Right forelimb (tissue), 1 donor: ENCODE measurements around the gene ARHGAP28.

Source experiments
- DNase-seq: peaks from one replicate; pipeline ENCODE4 v3.0.0-alpha.2; 2018

The ARHGAP28 gene

DNA sequence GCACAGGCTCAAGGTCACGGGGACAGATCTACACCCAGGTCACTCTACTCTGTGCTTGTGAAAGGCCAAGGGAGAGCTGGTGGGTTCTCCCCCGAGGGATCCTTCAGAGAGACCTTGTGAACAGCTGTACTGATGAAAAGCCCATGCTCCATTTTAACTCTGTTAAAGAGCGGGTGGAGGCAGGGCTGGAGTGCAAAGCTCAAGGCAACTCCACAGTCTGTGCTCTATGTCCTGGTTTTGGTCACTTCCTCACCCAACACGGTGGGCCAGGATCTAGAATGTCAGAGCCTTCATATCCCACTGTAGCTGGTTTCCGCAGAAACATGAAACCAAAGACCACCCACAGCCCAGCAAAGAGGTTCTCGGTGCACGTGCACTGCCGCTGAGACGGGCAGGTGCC is 210.9 kb downstream of the ARHGAP28 start:
- no peak for DNase-seq

DNA sequence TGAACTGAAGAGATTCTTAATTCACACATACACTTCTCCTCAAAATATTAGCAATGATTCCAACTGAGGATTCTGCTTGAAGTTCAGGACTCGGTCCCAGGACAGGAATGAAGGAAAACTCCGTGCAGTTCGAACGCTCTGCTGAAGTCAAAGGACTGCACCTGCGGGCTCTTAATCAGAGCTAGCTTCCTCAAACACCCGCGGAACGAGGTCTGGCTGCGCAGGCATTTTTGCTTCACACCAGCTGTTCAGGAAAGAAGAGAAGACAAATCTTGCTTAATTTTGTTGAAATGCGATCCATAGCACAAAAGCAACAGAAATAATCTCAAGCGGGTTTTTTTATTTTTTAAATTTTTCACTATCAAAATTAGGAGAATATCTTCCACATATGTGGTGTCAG is 212.5 kb downstream of the ARHGAP28 start:
- no peak for DNase-seq

DNA sequence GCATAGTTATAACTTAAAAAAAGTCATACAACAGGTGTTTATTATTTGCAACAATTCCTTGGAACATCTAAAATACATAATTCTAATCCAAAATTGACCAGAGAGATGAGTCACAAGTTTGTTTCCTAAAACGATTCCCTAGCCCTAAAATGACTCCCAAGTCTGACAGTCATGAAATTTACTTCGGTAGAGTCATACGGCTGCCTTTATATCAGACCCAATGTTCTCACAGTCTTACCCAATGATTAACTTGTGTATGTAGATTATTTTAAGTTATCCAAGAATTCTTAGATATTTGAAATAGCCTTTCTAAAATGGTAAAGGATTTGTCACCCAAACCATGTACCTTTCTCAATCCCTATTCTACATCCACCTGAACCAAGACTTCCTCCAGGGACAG is 213.2 kb downstream of the ARHGAP28 start:
- DNase-seq: no peak

DNA sequence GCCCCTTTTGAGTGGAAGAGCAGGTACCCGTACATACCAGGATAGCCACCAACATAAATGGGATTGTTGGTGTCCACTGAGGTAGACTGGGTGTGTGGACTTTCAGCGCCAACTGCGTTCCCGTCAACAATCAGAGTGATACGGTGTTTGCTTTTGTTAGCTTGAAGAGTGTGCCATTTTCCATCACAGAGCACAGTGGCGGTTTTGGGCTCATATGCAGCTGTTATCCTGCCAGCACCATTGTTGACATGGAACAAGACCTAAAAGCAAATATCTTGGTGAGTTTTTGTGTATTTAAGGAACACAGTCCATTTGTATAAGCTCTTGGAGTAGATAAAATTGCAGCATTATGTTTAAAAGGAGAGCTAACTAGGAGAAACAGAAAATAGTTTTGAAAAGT is 213.6 kb downstream of the ARHGAP28 start:
- no peak for DNase-seq

DNA sequence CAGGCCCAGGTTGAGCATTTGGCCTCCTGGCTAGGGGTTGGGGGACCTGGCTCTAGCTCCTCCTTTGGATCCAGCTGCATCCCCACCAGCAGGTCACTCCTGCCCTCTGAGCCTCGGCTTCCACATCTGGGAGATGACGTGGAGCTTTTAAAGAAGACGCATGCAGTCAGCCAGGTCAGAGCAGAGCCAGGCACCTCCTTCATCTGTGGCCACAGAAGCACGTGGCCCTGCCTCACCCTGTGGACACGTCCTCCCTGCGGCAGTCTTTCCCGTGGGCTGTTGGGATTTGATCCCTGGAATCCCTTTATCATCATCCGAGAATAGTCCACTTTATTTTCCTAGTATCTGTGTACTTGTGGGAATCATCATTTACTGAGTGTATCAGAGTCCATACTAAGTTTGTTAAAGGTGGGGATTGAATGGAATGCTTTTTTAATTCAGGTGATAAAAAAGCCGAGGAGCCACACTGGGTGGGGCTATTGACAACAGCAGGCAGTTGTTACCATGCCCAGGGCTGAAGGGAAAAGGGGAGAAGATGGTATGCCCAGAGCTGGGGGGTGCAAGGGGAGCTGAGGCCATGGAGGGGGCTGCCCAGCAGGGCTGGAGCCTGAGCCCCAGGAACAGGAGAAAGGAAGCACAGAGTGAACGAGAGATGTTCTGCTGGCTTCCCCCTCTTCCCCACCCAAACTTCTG is 218.0 kb downstream of the ARHGAP28 start:
- no peak for DNase-seq

DNA sequence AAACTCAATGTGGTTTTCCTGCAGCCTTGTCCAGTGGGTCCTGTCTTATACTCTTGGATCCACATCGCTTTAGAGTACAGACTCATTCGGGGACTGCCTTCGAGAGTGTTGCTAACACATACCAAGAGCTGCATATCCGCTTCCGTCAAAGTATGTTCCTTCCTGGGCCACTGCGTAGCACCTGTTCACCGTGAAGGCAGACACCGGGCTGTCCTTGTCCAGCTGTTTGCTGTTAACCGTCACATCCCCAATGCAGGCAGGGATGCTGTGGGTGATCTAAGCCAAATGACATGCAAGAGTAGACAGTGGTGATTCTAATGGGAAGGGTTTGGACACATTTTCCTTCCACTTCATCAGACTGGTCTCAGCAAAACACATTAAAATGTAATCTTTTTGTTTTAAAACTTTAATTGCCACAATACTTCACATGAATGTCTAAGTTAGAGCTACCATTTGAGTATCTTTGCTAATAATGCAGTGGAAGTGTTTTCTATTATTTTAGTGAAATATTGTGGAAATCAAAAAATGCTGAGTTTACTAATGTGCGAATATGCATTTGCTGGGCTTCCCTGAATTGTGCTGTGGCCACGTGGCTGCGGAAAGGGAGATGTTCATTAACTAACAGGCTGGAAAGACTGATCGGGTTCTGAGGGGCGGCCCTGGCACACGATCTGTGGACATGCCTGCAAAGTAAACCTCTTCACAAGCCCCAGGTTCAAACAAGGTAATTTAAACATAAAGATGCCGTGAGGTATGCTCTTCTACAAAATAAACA is 219.0 kb downstream of the ARHGAP28 start:
- DNase-seq: no peak

DNA sequence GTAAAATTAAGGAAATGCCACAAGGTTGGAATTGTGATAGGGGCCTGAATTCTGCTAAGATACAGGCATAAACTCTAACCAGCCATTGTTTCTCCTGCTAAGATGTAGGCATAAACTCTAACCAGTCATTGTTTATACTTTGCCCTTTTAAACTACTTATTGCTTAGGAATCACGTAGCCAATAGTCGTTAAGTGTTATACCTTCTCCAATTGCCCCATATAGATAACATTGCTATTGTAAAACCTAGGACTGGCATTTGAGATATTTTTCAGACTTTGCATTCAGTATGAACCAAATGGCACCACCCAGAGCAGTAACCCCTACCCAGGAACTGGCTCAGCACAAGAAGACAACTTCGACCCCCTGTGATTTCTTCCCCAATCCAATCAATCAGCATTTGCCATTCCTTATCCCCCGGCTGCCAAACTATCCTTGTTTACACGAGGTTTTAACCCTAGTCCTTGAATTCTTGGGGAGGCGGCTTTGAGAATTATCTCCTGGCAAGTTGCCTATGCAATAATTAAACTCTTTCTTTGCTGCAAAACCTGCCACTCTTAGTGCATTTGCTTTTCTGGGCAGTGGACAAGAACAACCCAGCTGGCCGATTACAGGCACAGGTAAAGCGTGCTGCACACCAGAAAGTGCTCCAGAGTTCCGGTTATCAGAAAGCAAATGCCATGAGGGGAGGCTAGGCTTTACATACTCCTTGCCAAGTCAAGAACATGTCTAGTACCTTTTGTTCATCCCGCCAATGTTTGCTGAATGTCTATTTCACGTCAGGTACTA is 220.5 kb downstream of the ARHGAP28 start:
- no peak for DNase-seq

DNA sequence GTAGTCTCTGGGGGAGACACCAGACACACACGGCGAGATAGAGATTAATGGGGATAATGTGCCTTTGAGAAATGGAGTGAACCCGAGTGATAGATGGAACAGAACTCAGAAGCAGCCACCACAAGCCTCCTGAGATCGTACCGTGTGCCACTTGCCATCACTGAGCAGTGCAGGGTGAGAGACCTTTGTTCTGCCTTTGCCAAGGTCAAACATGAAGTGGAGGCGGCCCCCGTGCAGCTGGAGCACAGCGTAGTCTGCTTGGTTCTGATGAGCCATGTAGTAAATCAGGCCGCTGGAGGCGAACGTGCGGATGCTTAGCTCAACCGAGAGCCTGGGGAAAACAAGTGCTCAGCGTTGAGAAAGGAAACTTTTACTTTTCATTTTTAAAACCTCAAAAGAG is 221.1 kb downstream of the ARHGAP28 start:
- no peak for DNase-seq

DNA sequence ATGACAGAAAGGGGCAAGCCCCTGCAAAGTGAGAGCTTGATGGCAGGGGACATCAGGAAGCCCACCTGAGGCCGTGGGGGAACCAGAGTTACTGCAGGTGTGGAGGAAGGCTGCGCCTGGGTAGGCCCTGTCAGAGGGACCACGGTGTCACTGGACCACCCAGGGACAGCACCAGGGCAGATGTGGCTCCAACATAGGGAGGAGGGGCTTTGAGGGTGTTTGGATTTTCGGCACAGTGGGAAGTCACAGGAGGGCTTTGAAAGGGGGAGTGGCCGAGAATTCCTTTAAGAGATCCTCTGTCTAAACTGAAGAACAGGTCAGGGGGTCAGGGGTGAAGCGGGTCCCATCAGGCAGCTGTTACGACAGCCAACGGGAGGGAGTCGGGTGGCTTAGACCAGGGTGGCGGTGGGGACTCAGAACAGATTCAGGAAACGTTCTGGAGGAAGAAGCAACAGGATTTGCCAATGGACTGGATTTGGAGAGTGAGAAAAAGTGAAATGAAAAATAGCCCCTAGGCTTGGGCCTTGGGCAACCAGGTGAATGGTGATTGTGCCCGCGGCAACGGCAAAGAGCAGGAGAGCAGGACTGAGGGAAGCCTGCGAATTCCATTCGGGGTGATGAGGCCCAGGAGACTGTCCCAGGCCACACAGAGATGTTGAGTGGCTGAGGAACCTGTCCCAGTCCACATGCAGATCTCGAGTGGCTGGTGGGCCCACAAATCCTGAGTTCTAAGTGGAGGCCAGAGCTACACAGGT is 222.0 kb downstream of the ARHGAP28 start:
- no peak for DNase-seq

DNA sequence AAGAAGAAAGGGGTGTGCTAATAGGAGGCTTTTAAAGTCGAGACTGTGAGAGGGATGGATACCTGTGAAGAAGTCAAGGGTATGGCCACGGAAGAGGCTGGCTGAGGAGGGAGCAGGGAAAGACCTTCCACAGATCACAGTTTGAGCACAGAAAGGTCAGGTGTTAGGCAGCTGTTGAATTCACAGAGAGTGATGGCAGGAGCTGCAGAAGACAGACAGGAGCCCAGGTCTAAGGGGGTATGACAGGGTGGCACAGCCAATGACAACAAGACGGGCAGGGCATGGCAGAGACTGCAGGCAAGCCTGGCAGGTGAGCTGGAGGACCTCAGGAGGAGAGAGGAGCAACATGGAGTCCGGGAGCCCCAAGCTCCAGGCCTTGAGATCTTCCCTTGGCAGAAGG is 225.0 kb downstream of the ARHGAP28 start:
- DNase-seq: no peak

DNA sequence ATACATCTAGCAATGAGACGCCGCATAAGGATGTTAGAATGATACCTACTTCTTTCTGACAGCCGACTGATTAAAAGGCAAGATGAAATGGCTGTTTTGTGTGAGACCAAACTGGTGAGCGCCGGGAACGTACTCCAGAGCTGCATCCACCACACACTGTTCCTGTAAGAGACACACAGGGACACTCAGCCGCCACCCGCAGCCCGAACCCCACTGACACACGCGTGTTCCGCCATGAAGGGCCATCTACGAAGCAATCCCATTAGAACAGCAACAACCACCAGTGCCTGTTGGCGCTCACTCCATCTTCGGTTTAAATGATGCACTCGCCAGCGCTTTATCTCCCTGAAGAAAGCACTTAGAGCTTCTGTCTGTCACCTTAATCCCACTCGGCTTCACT is 225.8 kb downstream of the ARHGAP28 start:
- DNase-seq: no peak

DNA sequence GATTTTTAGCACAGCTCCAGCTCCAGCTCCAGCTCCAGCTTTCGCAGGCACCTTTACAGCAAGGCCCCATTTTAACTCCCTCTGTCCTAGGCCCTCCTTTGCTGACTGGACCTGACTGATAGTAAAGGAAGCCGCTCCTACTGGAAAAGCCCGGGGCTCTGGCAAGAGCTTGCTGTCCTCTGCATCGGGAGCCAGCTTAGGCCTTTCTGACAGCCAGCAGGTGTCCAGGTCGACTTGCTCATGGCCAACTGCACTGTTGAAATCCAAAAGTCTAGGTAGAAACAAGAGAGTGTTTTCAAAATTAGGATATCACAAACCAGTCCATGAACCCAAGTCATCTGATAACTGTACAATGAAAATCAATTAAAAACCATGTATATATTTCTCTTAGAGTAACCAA is 227.0 kb downstream of the ARHGAP28 start:
- DNase-seq: no peak

DNA sequence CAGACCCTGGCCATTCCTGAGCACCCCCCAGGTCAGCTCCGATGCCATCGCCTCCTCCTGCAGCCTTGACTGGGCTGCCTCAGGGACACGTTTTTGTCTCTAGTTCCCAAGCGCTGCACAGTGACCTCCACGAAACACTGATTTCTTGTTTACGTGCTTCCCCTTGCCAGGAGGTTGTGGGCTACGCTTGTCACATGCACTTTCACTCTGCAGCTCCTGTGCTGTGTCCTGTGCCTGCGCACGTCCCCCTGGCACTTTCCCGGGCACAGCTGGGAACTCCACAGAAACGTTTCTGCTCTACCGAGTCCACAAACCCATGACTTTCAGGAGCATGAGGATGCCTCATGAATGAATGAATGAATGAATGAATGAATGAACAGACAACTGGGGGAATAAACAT is 227.5 kb downstream of the ARHGAP28 start:
- DNase-seq: no peak

DNA sequence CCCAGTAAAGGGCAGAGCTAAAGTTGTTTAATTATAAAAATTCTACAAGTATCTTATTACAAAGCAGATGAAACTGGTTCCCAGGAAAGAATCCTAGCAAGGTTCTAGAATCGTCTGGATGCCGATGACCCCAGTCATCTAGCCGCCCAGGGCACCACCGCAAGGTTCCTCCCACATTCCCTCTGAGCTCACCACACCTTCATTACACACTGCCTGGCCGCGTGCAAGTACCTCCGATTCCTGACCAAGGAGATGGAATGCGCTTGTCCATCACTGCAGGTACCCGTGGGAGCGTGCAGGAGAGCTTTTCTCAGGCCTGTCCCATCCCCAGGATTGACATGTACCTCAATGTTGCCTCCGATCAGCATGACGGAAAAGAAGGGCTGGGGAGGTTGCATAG is 229.6 kb downstream of the ARHGAP28 start:
- no peak for DNase-seq

DNA sequence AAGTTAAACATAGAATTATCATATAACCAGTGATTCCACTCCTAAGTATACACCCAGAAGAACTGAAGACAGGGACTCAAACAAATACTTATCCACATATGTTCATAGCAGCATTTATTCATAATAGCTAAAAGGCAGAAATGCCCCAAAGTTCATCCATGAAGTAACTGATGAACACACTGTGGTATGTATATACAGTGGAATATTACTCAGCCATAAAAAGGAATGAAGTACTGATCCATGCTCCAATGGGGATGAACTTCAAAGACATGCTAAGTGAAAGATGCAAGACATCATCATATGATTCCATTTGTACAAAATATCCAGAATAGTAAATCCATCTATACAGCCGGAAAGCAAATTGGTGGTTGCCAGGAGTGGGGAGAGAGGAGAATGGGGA is 230.6 kb downstream of the ARHGAP28 start:
- no peak for DNase-seq

DNA sequence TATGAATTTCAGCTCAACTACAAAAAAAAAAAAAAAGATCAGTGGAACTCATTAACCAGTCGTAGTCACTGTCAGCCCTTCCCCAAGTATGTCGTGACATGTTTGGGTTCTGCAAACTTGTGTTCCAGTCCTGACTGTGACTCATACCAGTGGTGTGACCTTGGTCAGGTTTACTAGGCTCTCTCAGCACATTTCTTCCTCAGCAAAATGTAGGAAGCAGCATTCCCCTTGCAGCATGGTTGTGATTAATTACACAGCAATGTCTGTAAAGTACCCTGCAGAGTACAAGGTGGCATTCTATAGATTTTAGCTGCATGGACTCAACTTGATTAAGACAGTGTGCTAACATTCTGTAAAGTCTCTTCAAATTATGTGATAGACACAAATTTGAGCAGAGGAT is 231.1 kb downstream of the ARHGAP28 start:
- no peak for DNase-seq

DNA sequence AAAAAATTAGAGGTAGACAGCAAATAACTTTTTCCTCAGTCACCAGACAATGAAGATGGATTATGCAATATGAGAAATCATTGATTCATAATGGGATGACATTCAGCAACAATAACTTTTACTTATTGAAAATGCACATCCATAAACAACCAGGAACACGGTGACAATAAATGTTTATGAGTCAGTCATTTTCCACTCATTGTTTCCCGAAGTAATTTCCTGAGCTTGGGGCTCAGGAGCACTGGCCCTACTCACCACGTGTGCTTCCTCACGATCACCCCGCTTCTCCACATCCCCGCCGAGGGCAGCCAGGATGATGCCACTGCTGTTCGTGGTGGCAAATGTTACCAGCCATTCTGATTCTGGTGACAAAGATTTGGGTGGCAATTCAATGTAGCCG is 231.8 kb downstream of the ARHGAP28 start:
- DNase-seq: no peak

DNA sequence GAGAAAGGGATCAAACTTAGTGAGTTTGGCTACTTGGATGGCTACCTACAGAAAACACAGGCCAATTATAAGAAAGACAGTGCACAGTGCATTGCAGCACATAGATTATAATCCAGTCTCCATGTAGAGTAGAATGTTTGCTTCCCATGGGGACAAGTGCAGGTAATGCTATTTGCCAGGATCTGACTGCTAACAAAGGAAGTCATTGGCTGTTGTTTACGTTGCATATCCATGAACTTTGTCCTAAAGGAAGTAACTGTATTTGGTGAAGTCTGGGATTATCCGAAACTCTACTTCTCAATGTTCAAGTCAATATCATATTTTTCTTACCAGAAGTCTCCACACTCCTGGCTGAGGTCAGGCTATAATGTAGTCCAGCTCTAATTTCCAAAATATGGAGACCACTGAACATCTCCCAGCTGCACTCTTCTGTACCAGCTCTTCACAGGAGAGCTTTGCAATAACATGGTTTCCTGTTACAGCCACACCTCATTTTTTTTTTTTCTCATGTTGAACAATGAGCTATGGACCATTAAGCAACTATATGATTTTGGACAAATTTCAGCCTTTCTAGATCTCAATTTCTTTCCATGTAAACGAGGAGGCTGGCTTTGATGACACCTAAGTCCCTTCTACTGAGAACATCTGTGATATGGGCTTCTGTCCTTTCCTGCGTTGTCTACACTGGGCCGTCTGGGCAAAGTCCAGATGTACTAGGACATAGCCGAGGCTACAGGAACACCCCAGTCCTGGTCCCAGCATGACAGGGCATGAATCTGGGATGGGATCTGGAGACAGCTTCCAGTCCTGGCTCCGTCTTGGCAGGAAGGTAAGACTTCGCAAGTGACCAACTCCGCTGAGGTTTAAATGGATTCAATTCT is 233.3 kb downstream of the ARHGAP28 start:
- DNase-seq: no peak

DNA sequence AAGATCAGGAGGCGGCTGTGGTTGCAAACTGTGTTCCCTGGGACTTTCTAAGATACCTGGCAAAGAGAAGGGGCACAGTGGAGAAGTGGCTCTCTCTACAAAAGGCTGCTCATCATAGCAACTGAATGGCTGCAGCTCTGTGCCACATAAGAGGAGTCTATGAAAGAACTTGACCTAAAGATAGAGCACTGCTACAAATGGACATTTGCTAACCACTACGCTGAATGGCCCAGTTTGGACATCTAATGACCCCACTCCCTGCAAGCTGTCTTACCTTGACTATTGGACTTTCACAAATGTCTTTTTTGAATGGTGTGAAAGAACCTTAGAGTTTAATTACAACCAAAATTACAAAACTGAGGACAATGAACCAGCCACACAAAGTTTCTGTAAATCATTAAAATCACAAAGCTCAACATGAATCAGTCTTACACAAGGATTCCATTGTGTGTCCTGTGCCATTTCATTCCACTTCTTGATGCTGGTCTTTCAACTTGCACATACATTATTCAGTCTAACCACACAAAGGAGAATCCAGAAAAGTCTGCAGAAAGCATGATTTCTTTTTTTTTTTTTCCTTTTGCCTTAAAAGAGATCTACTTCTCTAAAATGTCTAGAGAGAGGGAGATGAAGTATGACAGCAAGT is 234.1 kb downstream of the ARHGAP28 start:
- no peak for DNase-seq
